HG02623 (cell line): ENCODE measurements around the gene HEATR5A.
"Not testable (repeated sequence)": the region's sequence is repeated elsewhere in the genome, so short reads cannot be mapped to it uniquely, and the experiment has no call there.

Experiments
- ATAC-seq: cut with Tn5 transposase; IDR thresholded peaks from one replicate; pipeline ENCODE4 v1.9.1; 2021; ENCODE audit warnings: moderate library complexity; ENCODE audit not compliant: unreplicated experiment

HEATR5A gene

GRCh38 chr14:31286456-31287293 lies 133.7 kb downstream of the HEATR5A start:
- no peak for ATAC-seq

- peak; percentile 71 for ATAC-seq
These were observed 136.6 kb downstream of the HEATR5A start for GRCh38 chr14:31283578-31284252.

GRCh38 chr14:31283153-31283552 lies 137.2 kb downstream of the HEATR5A start:
- no peak for ATAC-seq

- no peak for ATAC-seq
These were observed 139.5 kb downstream of the HEATR5A start for GRCh38 chr14:31280871-31281220.

- no peak for ATAC-seq
These were observed 140.0 kb downstream of the HEATR5A start for GRCh38 chr14:31280132-31280870.

- no peak for ATAC-seq
These were observed 141.5 kb downstream of the HEATR5A start for GRCh38 chr14:31278883-31279282.

- no peak for ATAC-seq
These were observed 143.3 kb downstream of the HEATR5A start for GRCh38 chr14:31277085-31277484.

- ATAC-seq = not testable (repeated sequence)
These were observed 143.9 kb downstream of the HEATR5A start for GRCh38 chr14:31276417-31276816.

- no peak for ATAC-seq
These were observed 144.6 kb downstream of the HEATR5A start for GRCh38 chr14:31275731-31276130.

GRCh38 chr14:31271648-31272047 lies 148.7 kb downstream of the HEATR5A start:
- no peak for ATAC-seq

- ATAC-seq = no peak
These were observed 150.1 kb downstream of the HEATR5A start for GRCh38 chr14:31270196-31270772.

- no peak for ATAC-seq
These were observed 150.6 kb downstream of the HEATR5A start for GRCh38 chr14:31269634-31270195.

GRCh38 chr14:31268216-31268615 lies 152.1 kb downstream of the HEATR5A start:
- ATAC-seq = no peak

GRCh38 chr14:31266437-31267331 lies 153.7 kb downstream of the HEATR5A start:
- no peak for ATAC-seq

- no peak for ATAC-seq
These were observed 154.5 kb downstream of the HEATR5A start for GRCh38 chr14:31265701-31266398.

- ATAC-seq = no peak
These were observed 156.7 kb downstream of the HEATR5A start for GRCh38 chr14:31263485-31264133.

- no peak for ATAC-seq
These were observed 158.3 kb downstream of the HEATR5A start for GRCh38 chr14:31261859-31262731.

- no peak for ATAC-seq
These were observed 158.9 kb downstream of the HEATR5A start for GRCh38 chr14:31261523-31261858.
